NCI-H1417 treated with DMSO at 0.1 percent for 48 hours (cell line): ENCODE results near the gene MYOZ3.

Source experiments
- DNase-seq: peaks from one replicate; lab custom pipeline; 2025; lab: John Stamatoyannopoulos, UW

The MYOZ3 gene

DNA sequence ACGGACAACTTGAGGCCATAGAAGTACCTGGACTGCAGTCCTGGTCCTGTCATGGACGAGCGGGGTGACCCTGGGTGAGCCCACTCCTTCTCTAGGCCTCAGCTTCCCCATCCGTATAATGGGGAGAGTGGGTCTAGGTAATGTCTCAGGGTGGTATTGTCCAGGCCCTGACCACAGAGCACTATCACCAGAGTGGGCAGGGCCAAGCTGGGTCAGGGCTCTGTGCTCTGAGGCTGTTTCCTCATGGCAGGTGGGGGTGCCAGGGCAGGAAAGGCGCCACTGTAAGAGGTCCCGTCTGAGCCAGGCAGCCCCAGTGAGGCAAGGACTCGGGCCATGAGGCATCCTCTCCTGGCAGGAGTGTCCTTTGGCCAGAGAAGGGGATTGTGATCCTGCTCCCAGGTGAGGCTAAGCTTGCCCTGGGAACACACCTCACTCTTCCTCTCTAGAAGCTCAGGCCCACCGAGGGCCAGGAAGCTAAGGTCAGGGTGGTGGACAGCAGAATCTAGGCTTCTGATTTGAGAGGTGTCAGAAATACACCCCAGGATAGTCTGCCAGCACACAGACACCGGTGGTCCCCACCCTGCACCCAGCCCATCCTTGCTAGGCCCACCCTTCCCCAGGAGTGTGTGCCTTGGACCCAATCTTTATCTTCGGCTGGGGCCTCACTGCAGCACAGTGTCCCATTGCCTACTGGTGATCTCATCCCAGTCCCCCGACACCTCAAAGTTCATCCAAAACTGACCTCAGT lies 1.5 kb upstream of the MYOZ3 start:
- no peak for DNase-seq

DNA sequence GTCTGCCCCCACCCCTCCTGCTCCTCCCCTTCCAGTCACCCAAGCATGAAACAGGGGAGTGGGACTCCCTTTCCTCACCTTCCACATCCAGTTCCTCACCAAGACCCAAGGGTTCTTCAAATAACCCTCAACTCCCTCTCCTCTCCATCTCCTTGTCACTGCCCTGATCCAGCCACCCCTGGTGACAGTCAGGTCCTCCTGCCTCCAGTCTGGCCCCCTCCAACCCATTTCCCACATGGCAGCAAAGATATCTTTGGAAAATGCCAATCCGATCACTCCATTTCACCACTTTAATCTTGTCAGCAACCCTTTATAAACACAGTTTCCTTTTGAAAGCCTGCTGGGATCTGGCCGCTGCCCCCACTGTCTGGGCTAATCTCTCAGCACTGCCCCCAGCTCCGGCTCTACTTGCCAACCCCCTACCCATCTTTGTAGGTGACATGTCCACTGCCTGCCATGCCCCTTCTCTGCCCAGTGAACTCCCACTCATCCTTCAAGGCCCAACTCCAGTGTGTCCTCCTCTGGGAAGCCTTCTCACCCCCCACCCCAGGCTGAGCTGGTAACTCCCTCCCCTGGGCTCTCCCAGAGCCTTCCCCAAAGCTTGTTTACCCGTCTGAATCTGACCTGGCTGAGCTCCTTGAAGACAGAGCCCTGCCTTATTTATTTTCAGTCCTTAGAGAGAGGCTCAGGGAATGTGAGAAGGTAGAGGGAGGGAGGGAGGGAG lies 781 bp upstream of the MYOZ3 start:
- DNase-seq = no peak

DNA sequence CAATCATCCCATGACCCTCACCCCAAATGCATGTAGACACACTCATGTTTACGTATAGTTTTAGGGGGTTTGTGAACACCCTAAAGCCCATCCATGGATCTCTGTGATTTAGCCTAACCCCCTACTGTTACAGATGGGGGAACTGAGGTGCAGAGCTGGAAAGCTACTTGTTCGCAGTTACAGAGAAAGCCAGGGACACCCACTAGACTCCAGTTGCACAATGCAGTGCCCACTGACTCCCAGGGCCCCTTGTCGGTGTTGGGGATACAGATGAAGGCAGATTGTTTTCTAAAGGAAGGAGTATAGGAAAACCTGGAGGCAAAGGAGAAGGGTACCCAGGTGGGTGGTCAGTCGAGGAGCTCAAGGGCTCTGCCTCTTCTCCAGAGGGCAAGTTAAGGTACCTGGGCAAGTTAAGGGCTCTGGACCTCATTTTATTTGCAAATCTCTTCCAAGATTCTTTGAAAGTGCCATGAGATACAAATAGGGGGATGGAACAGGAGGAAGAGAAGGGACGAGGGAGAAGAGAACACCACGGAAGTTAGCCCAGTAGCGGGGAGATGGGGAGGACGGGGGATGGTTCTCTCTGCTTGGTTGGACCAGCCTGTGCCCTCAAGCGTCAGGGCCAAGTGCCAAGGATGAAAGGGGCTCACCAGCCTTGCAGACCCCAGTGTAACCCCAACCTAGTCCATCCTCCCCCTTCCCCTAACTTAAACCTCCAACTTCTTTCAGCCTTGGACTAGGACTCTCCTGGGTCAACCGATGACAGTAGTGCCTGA lies 958 bp downstream of the MYOZ3 start:
- DNase-seq = no peak

DNA sequence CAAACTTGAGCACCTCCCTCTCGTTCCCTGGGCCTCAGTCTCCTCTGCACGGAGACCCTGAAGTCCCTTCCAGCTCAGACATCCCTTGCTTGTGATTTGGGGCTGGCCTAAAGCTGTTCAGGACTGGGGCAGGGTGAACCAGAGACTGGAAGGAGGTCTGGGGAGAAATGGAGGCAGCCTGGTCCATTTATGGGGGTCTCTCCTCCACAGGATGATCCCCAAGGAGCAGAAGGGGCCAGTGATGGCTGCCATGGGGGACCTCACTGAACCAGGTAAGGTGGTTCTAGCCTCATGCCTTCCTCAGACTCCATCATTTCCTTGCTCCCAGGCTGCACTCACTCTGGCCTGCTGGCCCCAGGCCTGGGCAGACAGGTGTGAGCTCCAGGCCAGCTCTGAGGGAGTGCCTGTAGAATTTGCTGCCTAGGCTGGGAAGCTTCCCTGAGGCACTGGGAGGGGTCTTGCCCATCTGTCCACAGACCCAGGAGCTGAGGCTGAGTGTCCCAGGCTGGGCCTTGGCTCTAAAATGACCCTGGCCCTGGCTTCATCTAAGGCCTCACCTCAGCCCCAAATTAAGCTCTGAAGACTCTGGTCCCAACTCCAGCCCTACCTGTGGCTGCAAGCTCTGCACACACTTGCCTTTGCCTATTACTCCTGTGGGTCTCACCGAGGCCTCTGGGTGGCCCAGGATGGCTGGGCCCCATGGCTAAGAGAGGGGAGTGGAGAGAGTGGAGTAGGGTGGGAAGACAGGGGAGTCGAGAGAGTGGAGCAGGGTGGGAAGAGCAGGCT lies 1.9 kb downstream of the MYOZ3 start:
- DNase-seq = no peak

DNA sequence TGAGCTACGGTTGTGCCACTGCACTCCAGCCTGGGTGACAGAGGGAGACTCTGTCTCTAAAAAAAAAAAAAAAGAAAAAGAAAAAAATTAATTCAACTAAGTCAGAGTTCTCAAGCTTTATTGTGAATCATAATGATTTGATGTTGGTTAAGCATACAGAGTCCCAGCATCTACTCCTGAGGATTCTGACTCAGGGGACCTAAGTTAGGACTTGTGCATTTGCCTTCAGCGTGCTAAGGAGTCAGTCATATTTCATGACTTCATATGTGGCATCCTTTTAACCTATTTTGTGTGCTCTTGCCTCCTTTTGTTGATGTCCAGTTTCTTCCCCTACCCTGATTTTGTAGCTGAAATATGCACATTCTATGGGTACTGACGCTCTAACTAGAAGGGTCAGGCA lies 2.9 kb downstream of the MYOZ3 start:
- no peak for DNase-seq

DNA sequence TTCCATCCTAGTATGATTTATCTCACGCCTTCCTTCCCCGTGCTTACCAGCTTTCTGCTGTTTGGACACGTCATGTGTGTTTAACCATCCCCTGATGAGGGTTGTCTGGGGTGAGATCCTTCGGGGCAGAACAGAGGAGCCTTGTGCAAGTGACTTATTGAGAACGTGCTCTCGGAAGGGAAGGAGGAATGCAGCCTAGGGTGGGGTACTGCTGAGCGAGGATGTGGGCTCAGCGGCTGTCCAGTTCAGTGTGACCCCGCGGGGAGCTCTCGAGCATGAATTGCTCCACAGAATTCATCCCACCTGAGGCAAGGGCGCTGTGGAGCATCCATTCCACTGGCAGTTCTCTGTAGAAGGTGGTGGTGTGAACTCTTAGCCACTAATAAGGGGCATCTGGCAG lies 4.0 kb downstream of the MYOZ3 start:
- DNase-seq = no peak

DNA sequence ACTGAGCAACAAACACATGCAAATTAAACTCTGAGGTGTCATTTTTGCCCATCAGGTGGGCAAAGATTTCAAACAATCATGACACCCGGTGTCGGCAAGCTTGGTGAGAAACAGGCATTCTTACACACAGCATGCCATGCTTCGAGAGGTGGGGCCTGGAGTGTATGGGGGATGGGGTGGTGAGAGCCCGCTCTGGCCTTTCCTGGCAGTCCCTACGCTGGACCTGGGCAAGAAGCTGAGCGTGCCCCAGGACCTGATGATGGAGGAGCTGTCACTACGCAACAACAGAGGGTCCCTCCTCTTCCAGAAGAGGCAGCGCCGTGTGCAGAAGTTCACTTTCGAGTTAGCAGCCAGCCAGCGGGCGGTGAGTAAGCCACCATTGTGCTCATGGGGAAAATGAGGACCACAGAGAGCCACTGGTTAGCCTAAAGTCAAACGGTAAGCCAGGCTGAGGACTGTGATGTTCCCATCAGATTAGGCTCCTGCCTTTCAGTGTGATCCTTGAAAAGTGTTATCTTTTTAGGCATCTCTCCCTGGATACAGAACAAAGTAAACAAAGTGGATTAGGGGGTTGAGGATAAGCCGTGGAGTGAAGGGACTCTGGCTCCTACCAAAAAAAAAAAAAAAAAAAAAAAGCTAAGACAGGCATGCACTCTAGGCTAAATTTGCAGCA lies 9.4 kb downstream of the MYOZ3 start:
- no peak for DNase-seq

DNA sequence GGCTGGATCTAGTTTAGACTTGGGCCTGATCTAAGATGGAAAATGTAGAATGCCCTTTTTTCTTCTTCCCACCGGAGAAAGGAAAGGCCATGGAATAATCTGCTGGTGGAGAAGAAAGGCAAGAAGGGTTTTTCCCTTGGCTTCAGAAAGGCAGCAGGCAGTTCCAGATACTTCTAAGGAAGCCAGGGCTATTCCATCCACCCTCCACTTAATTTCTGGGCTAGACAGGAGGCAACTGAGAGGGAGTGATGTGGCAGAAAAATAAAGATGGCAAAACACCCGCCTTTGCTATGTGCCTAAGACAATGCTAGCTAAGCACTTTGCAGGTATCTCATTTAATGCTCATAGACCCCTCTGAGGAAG lies 9.9 kb downstream of the MYOZ3 start:
- DNase-seq = no peak

DNA sequence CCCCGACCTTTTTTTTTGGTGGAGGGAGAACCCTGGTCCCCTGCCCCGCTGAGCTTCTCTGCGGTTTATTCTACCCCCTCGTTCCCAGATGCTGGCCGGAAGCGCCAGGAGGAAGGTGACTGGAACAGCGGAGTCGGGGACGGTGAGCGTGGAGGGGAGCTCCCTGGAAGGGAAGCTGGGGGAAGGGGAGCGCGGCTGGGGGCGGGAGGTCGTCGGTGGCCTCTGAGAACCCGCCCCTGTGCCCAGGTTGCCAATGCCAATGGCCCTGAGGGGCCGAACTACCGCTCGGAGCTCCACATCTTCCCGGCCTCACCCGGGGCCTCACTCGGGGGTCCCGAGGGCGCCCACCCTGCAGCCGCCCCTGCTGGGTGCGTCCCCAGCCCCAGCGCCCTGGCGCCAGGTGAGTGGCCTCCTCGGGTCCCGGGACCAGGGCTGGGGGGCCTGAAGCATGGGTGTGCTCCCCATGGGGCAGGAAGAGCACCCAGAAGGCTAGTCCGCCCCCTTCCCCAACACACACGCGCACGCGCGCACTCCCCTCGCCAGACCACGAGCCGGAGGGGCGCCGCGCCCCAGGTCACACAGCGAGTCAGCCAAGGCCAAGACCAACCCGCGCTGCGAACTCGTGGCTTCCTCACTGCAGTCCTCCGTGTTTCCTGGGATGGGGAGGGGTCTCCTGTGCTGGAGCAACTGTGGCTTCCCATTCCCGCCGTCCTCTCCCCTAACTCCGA lies 10.6 kb downstream of the MYOZ3 start:
- DNase-seq = no peak

DNA sequence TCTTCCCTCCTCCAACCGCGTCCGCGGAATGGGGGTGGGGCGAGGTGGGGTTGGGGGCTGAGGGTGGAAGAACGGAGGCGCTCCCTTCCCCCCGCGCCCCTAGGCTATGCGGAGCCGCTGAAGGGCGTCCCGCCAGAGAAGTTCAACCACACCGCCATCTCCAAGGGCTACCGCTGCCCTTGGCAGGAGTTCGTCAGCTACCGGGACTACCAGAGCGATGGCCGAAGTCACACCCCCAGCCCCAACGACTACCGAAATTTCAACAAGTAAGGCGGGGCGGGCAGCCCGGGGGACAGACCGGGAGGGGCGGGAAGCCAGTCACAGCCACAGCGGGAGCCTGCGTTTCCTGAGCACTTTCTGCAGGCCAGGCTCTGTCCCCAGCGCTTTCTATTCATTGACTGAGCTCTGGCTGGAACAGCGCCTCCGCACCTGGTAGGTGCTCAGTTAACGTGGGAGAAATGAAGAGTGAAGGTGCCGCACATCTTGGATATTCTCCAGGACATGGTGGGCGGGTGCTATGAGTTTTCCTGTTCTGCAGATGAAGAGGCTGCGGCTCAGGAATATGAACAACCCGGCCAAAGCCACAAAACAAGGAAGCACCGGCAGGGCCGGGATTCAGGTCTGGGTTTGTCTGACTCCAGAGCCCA lies 11.3 kb downstream of the MYOZ3 start:
- no peak for DNase-seq

DNA sequence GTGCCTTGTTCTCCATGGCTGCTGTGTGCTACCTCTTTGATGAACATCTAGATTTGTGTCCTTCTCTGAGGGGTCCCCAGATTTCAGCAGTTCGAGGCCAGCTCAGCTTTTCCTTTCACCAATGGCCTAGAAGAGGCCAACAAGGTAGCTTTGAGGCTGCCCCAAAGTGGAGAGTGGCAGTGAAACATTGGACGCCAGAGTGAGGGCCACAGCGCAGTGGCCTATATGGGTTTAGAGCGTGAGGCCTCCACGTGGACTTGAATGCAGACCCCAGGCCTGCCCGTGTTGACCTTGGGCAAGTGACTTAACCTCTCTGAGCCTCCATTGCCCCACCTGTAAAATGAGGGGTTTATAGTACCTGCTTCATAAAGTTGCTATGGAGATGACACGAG lies 11.8 kb downstream of the MYOZ3 start:
- no peak for DNase-seq

DNA sequence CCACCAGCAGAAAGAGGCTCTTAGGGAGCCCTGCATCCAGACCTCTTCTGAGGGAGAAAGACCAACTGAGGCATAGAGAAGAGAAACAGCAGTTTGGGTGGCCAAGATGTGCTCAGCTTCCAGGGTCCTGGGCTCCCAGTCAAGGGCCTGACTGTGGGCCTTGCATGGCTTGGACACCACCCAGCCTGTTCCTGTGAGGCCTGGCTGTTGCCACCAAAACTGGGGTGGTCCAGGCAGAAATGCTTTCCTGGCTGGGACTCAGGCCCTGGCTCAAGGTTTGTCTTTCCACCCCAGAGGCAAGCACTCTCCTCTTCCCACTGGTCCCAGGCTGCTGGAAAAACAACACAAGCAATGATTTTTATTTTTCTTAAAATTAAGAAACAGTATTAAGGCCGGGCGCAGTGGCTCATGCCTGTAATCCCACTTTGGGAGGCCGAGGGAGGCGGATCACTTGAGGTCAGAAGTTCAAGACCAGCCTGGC lies 13.3 kb downstream of the MYOZ3 start:
- no peak for DNase-seq

DNA sequence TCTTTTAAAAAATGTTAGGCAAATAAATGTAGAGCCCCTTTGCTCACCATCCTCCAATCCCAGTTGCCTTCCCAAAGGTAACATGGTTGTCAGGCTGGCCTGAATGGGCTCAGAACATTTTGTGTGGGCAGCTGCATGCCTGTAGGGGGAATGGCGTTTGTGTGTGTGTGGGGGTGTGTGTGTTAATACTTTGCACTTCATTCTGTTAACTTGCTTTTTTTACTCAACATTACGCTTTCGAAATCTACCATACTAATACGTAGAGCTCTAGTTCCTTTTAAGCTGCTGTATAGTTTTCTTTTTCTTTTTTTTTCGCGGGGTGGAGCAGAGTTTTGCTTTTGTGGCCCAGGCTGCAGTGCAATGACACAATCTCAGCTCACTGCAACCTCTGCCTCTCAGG lies 14.0 kb downstream of the MYOZ3 start:
- no peak for DNase-seq

DNA sequence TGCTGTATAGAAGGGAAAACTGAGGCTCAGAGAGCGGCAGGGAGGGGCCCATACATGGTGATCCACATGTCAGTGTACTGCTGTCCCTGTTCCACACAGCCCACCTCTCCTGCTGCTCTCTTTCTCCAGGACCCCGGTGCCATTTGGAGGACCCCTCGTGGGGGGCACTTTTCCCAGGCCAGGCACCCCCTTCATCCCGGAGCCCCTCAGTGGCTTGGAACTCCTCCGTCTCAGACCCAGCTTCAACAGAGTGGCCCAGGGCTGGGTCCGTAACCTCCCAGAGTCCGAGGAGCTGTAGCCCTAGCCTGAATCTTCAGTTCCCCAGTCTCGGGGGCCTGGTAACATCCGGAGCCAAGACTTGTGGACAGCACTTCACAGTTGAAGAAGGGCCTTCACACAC lies 15.5 kb downstream of the MYOZ3 start:
- no peak for DNase-seq

DNA sequence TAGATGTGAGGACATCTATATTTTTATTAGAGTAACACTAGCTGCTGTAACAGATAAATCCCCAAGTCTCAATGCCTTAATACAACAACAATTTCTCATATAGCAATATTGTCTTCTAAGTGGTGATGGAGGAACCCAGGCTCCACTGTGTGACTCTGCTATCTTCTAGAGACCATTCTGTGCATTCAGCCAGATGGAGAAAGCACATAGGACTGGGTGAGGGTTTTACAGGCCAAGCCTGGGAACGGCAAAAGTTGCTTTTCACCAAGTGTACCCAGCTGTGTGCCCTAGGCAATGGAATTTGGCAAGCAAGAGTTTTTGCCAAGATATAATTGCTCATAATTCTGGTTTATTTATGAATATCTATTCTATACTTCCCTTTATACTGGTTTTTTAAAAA lies 28.1 kb downstream of the MYOZ3 start:
- no peak for DNase-seq

DNA sequence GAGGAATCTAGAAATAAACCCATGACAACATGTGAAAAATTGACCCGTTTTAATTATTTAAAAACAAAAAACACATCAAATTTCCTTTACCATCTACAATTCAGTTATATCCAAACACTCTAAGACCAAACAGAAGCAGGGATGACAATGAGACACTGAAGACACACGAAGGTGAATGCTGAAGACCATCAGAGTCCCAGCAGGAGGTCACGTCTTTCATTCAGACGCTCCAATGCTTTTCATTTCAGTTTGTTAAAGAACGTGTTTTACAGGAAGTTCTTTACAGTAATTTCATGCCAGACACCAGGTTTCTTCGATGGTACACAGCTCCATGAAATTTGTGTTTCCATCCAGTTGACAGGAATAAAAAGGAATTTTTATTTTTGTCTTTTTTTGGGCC lies 29.7 kb downstream of the MYOZ3 start:
- DNase-seq = no peak

DNA sequence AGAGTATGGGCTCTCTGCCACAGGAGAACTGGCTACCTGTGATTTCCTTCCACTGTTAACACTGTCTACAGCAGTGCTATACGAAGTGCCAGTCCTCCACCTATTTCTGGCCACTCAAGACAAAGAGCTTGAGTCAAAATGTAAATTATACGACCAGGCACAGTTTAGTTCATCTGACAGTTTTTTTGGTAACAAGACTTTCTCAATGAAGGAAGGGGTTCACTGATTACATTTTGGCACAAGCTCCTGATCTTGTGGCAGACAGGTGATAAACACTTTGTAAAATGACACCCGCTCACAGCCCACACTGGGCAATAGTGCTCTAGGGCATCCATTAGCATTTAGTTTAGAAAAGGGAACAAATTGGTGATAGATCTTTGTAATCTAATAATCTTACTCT lies 31.2 kb downstream of the MYOZ3 start:
- no peak for DNase-seq

DNA sequence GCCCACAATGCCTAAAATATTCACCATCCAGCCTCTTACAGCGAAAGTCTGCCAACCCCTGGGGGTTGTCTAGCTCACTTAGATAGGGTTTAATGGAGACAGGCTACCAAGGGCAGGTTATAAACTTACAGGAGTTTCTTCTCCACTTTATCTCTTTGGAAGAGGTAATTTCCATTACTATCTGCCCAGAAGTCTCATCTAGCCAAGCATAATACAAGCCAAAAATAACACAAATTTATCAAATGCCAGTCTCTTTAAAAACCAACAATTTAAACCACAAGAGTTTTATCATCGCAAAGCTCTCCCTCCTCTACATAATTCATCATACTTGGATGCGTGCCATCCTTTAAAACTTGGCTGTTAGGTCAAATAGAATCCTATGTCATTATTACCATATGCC lies 33.6 kb downstream of the MYOZ3 start:
- no peak for DNase-seq

DNA sequence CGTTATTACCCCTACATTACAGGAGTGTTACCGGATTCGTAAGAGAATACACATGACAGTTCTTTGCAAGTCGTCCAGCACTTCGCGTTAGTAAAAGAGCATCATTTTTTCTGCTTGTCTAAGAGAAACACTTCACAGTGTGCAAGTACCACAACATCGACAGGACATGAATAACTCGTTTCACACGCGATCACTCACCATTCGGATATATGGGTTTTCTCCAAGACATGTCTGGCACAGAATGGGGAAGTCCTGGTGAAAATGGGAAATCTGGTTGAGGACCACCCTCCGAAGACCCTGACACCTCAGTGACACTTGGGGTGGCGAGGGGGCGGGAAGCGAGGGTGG lies 39.2 kb downstream of the MYOZ3 start:
- DNase-seq = no peak

DNA sequence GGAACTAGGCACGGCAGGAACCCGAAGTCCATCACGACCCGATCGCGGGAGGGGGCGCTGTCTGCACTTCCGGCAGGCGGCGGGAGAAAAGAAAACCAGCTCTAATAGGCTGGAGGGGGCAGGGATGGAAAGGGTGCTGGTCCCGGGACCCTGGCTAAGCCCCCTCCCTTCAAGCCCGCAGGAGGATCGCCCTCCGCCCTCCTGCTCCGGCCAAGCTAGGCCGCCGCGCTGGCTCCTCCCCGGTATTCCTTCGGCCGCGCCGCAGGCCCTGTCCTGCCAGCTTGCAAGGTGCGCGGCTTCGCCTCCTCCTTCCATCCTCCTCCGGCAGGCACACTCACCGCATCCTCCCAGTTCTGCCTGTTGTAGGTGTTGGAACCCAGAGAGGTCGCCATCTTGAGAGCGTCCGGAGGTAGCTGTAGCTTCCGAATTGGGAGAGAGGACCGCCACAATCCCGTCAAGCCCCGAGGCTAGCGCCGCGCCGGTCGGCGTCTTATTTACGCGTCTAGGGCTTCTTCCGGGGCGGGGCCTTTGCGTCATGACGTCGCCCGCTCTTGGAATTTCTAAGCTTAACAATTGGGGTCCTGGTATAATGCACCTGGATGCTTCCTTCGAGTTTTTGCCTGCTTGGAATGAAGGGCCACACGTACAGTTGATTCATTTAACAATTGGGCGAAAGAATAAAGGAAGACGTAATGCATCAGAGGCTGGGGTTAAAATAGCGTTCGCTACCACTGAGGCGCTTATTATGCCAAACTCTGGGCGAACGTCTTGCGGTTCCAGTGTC lies 39.7 kb downstream of the MYOZ3 start, which contains the start of gene RBM22:
Gene RBM22 (minus strand): TSS at position 469 of the 784 bp plus-strand sequence. CDS start 77 bp downstream, at position 392.
- no peak for DNase-seq
